HG02623 (cell line): ENCODE results near the gene GGA3.
"Not testable (repeated sequence)": the region's sequence is repeated elsewhere in the genome, so short reads cannot be mapped to it uniquely, and the experiment has no call there.

Source experiments
- ATAC-seq: cut with Tn5 transposase; IDR thresholded peaks from one replicate; pipeline ENCODE4 v1.9.1; 2021; ENCODE audit warnings: moderate library complexity; ENCODE audit not compliant: unreplicated experiment

The GGA3 gene, protein sequence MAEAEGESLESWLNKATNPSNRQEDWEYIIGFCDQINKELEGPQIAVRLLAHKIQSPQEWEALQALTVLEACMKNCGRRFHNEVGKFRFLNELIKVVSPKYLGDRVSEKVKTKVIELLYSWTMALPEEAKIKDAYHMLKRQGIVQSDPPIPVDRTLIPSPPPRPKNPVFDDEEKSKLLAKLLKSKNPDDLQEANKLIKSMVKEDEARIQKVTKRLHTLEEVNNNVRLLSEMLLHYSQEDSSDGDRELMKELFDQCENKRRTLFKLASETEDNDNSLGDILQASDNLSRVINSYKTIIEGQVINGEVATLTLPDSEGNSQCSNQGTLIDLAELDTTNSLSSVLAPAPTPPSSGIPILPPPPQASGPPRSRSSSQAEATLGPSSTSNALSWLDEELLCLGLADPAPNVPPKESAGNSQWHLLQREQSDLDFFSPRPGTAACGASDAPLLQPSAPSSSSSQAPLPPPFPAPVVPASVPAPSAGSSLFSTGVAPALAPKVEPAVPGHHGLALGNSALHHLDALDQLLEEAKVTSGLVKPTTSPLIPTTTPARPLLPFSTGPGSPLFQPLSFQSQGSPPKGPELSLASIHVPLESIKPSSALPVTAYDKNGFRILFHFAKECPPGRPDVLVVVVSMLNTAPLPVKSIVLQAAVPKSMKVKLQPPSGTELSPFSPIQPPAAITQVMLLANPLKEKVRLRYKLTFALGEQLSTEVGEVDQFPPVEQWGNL

GRCh38 chr17:75261336-75262111 is at the start of gene GGA3, which contains the start of gene MRPS7:
TSS of gene GGA3 (minus strand) at chr17:75261606. CDS start at chr17:75261587, 19 bp downstream.
TSS of gene MRPS7 (plus strand) at chr17:75261879. CDS start at chr17:75261901, 22 bp downstream.
- peak; percentile 87 for ATAC-seq

GRCh38 chr17:75308732-75309629 is 47.6 kb upstream of the GGA3 start:
- ATAC-seq: no peak

- no peak for ATAC-seq
Observed at GRCh38 chr17:75307957-75308731, 46.7 kb upstream of the GGA3 start.

- ATAC-seq: no peak
Observed at GRCh38 chr17:75301502-75302206, 40.2 kb upstream of the GGA3 start.

GRCh38 chr17:75301049-75301448 is 39.6 kb upstream of the GGA3 start:
- ATAC-seq: no peak

DNA sequence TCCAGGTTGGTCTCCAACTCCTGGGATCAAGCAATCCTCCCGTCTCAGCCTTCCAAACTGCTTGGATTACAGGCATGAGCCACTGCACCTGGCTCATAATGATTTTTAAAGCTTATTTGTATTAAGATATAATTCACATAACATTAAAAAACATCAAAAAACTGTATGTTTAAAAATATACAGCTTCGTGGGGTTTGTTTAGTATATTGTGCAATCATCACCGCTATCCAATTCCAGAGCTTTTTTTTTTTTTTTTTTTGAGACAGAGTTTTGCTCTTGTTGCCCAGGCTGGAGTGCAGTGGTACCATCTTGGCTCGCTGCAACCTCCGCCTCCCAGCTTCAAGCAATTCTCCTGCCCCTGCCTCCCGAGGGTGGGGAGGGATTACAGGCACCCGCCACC is 38.9 kb upstream of the GGA3 start:
- ATAC-seq: no peak

DNA sequence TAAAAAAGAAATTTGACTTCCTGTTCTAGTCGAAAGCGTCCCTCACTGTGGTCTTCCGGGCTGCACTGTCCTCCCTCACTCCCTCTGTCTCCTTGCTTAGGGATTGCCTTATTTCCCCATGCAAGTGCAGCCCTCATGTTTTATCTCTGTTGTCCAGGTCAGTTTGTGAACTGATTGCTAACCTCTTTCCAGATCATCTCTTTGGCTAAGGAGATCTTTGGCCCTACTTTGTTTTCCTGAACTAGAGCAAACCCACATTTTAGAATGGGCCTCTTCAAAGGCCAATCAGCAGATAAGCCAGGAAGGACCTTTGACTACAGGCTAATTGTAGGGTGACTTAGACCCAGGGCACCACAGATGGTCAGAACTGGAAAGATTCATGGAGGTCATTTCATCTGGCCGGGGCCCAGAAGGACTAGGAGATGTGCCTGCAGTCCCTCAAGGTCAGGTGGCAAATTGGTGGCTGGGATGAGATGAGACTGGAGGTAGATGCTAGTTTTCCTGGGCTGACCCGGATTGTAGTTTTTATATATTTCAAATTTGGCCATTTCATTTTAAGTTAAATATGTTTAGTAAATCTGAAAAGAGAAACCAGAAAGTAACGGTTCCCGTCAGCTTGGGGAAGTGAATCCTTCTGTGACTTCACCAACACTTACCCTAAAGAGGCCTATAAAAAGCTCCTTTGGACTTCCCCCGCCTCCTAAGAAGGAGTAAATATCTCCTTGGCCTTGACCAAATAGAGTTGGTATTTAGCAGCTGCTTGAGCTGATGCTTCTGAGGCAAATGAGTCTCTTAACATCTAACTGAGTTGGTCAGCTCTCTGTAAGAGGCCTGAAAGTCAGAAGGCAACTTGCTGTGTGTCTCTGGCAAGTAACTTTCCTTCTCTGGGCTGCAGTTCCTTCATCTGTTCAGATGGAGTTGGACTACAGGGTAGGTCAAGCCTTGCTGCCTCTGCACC is 34.1 kb upstream of the GGA3 start:
- peak; percentile 51 for ATAC-seq

- ATAC-seq: not testable (repeated sequence)
Observed at GRCh38 chr17:75292810-75293448, 31.5 kb upstream of the GGA3 start.

DNA sequence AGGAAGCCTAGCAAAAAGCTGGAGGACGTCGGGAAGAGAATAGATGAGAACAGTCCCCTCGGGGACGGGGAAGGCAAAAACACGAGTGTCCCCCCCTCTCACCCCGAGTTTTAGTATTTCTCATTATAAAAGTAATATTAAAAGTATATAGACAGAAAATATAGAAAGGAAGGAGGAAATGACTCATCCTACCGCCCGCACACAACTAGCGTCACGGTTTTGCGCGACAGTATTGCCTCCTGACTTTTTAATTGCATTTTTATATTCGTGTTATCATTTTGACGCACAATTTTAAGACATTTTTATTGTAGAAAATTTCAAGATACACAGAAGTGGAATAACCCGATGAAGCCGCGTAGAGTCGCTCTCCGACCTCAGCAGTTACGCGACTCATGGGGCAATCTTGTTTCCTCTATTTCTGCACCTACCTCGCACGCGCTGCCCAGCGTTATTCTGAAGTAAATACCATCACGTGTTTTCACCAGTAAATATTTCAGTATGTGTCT is 28.5 kb upstream of the GGA3 start:
- peak; percentile 5 for ATAC-seq

- peak; percentile 90 for ATAC-seq
Observed at GRCh38 chr17:75289115-75289831, 27.9 kb upstream of the GGA3 start, which contains the start of gene SLC25A19. TSS of gene SLC25A19 (minus strand) at chr17:75289433. CDS start at chr17:75286764, 2,669 bp downstream.

- peak; percentile 8 for ATAC-seq
Observed at GRCh38 chr17:75288770-75289114, 27.3 kb upstream of the GGA3 start.

- ATAC-seq: no peak
Observed at GRCh38 chr17:75288359-75288758, 27.0 kb upstream of the GGA3 start.

DNA sequence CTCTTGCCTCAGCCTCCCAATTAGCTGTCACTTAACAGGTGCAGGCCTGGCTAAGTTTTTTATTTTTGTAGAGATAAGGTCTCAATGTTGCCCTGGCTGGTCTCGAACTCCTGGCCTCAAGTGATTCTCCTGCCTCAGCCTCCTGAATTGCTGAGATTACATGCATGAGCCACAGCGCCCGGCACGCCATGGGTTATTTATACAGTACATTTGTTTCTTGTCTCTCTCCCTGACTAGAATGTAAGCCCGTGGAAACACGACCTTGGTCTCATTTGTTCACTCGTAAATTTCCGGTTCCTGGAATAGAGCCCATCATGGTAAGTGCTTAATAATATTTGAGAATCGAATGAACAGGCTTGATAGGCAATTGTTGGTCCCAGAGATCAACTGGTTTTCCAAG is 25.8 kb upstream of the GGA3 start:
- no peak for ATAC-seq

GRCh38 chr17:75285123-75285522 is 23.7 kb upstream of the GGA3 start:
- no peak for ATAC-seq

DNA sequence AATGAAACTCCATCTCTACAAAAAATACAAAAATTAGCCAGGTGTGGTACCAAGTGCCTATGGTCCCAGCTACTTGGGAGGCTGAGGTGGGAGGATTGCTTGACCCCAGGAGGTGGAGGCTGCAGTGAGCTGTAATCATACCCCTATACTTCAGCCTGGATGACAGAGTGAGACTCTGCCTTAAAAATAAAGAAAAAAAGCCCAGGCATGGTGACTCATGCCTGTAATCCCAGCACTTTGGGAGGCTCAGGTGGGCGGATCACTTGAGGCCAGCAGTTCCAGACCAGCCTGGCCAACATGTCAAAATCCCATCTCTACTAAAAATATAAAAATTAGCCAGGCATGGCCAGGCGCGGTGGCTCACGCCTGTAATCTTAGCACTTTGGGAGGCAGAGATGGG is 18.8 kb upstream of the GGA3 start:
- ATAC-seq: not testable (repeated sequence)

DNA sequence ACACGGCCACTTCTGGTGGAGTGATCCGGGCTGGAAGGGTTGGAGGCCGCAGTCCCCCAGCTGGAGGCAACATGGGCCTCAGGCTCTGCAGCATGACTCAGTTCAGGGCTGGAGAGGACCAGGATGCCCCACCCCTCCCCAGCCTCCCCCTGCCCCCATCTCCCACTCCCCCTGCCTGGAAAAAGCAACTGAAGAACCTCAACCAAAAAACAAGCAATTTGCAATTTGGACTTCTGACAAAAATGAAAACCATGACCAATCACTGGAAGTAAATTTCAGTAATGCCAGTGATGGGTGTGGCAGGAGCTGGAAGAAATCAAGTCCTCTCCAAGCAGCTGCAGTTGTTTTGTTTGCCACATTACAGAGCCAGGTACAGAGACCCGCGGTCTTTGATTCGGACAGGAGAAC is 16.3 kb upstream of the GGA3 start:
- no peak for ATAC-seq
